Measurements from ENCODE around the gene SLC39A7. TPM values are rescaled to one million over a fixed set of nuclear protein-coding genes. Genes with fewer than 3 reads are reported as not detected.

The SLC39A7 gene
- total RNA-seq, 6 experiments from 2014 or later: 215 to 240 (median 225) TPM

DNA sequence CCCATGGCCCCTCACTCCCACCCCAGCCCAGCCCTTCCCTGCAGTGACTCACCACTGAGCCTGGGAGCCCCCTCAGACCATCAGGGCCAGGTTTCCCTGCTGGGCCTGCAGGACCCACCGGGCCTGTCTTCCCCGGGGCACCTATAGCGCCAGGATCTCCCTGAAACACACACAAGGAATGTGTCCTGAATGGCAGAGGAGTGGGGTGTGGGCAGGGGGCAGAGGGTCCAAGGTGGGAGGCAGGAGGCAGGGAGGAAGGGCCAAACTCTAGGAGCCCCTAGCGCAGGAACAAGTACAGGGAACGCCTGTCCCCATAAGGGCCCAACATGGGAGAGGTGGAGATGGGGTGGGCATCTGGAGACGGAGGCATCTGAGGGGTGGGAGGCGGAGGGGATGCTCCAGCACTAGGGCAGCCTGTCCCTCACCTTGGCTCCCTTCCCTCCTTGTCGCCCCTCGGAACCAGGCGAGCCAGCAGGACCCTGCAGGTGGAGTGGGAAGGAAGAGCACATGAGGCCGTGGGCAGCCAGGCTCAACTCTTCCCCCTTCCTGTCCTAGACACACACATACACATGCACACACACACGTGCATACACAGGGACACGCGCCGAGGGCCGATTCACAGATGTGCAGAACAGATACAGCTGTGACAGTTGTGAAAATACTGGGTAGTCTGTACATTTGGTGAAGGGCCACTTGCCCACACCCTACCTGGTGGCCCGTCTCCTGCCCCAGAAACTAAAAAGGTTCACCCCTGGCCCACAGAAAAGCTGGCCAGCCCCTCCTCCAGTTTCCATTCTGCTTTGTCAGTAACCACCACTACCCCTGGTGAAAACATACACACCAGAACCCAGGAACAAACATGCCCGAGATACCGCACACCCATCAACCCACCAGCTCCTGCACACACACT lies 33.0 kb upstream of the SLC39A7 start:
- TF ChIP-seq, protein P1, sequence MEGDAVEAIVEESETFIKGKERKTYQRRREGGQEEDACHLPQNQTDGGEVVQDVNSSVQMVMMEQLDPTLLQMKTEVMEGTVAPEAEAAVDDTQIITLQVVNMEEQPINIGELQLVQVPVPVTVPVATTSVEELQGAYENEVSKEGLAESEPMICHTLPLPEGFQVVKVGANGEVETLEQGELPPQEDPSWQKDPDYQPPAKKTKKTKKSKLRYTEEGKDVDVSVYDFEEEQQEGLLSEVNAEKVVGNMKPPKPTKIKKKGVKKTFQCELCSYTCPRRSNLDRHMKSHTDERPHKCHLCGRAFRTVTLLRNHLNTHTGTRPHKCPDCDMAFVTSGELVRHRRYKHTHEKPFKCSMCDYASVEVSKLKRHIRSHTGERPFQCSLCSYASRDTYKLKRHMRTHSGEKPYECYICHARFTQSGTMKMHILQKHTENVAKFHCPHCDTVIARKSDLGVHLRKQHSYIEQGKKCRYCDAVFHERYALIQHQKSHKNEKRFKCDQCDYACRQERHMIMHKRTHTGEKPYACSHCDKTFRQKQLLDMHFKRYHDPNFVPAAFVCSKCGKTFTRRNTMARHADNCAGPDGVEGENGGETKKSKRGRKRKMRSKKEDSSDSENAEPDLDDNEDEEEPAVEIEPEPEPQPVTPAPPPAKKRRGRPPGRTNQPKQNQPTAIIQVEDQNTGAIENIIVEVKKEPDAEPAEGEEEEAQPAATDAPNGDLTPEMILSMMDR (IDR thresholded peaks at IDR 0.05): no peak
- H3K4me1 Mint-ChIP-seq (ENCODE audit: low read depth): no peaks in the 10 kb centered on the region
- H3K36me3 Mint-ChIP-seq (ENCODE audit: low read depth): no peaks in the 10 kb centered on the region
- H3K9me3 Mint-ChIP-seq: no peaks in the 10 kb centered on the region
- H3K4me3 Mint-ChIP-seq: no peak overlapping the region
- DNase-seq: no peak
- H3K27ac Mint-ChIP-seq: no peak overlapping the region
- peaks cover 28% of the 10 kb centered on the region for H3K27me3 Mint-ChIP-seq (ENCODE audit: insufficient read depth)

DNA sequence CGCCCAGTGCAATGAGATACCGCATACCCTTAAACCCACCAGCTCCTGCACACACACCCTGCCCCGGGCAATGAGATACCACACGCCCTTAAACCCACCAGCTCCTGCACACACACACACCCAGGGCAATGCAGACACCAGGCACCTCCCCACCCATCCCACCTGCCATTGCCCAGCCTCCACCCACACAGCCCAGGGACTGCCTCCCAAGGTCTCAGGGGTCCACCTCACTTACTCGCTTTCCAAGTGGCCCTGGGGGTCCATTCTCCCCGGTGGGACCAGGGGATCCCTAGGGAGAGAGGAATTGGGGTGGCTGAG lies 32.4 kb upstream of the SLC39A7 start:
- H3K27me3 Mint-ChIP-seq (ENCODE audit: insufficient read depth): peaks cover 28% of the 10 kb centered on the region
- H3K4me3 Mint-ChIP-seq: no peak overlapping the region
- no peaks in the 10 kb centered on the region for H3K4me1 Mint-ChIP-seq (ENCODE audit: low read depth)
- no peak for DNase-seq
- no peak overlapping the region for H3K27ac Mint-ChIP-seq
- H3K36me3 Mint-ChIP-seq (ENCODE audit: low read depth): no peaks in the 10 kb centered on the region
- TF ChIP-seq, protein P1 (IDR thresholded peaks at IDR 0.05): no peak
- H3K9me3 Mint-ChIP-seq: no peaks in the 10 kb centered on the region

GRCh38 chr6:33168639-33169038 lies 32.0 kb upstream of the SLC39A7 start:
- H3K9me3 Mint-ChIP-seq: no peaks in the 10 kb centered on the region
- TF ChIP-seq, protein P1 (IDR thresholded peaks at IDR 0.05): no peak
- no peak overlapping the region for H3K27ac Mint-ChIP-seq
- no peak overlapping the region for H3K4me3 Mint-ChIP-seq
- no peaks in the 10 kb centered on the region for H3K4me1 Mint-ChIP-seq (ENCODE audit: low read depth)
- no peak for DNase-seq
- H3K27me3 Mint-ChIP-seq (ENCODE audit: insufficient read depth): peaks cover 28% of the 10 kb centered on the region
- no peaks in the 10 kb centered on the region for H3K36me3 Mint-ChIP-seq (ENCODE audit: low read depth)

DNA sequence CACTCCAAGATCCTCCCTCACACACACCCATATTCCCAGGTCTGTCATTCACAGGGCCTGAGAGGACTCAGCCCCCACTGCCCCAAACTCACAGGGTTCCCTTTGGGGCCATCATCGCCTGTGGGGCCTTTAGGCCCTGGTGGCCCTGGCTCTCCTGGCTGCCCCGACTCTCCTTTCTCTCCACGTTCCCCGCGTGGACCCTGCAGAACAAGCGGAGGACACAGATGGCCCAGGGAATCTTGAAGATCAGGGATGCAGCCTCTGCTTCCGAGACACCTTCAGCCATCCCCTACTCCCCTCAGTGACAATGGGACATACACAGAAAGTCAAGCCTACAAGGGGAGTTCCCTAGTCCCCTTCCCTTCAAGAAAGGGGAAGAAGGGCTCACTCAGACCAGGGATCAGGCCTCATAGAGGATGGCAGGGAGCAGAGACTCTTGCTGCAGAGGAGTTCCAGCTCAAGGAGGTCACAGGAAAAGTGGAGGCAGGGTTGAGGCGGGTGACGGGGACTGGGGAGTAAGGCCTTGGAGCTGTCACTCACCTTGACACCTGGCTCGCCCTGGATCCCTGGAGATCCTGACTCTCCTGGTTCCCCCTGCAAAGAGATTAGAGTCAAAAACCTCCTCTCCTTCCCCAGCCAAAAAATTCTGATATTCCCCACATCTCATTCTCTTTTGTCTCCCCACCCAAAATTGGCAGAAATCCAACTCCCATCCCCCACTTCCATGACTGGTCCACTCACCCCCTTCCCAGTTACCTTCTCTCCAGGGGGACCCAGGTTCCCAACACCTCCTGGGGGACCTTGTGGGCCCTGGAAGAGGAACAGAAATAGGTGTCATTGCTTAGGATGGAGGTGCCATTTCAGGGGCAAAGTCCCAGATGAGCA lies 31.1 kb upstream of the SLC39A7 start:
- no peak for DNase-seq
- H3K4me1 Mint-ChIP-seq (ENCODE audit: low read depth): no peaks in the 10 kb centered on the region
- H3K27me3 Mint-ChIP-seq (ENCODE audit: insufficient read depth): peaks cover 25% of the 10 kb centered on the region
- no peak overlapping the region for H3K4me3 Mint-ChIP-seq
- no peaks in the 10 kb centered on the region for H3K36me3 Mint-ChIP-seq (ENCODE audit: low read depth)
- H3K27ac Mint-ChIP-seq: no peak overlapping the region
- no peaks in the 10 kb centered on the region for H3K9me3 Mint-ChIP-seq
- TF ChIP-seq, protein P1 (IDR thresholded peaks at IDR 0.05): no peak

DNA sequence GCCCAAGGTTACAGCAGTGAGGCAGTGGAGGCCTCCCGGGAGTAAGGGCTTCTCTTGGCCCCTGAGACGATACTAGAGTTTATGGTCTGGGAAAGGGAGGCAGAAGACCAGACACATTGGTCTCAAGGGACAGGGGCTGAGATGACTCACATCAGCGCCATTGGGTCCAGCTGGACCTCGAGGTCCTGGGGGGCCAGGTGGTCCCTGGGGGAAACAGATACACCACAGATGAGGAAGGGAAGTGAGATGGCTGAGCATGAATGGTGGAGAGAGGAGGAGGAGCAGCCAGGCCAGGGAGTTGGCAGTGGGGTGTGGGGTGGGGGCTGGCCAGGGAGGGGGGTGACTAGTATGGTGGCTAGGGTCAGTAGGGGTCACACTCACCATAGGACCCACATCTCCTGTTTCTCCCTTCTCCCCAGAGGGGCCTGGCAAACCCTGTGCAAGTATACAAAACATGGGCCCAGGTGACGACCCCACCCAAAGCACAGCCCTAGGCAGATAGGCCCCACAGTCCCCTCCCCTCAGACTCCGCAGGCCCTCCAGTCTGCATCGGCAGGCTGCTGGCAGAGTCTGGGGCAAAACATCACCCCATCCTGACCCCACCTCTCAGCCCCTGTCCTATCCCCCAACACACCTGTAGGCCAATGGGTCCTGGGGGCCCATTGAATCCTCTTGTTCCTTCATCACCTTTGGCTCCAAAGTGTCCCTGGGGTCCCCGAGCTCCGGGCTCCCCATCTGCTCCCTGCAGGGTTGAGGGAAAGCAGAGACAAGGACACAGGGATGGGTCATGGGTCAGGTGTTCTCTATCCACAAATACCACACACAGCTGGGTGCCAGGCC lies 30.3 kb upstream of the SLC39A7 start:
- H3K27me3 Mint-ChIP-seq (ENCODE audit: insufficient read depth): peaks cover 29% of the 10 kb centered on the region
- H3K4me3 Mint-ChIP-seq: no peak overlapping the region
- no peaks in the 10 kb centered on the region for H3K9me3 Mint-ChIP-seq
- H3K27ac Mint-ChIP-seq: no peak overlapping the region
- no peaks in the 10 kb centered on the region for H3K36me3 Mint-ChIP-seq (ENCODE audit: low read depth)
- TF ChIP-seq, protein P1 (IDR thresholded peaks at IDR 0.05): no peak
- H3K4me1 Mint-ChIP-seq (ENCODE audit: low read depth): no peaks in the 10 kb centered on the region
- DNase-seq: no peak

Data from HFFc6 (cell line).